Stimulated activated CD8-positive, alpha-beta memory T cell treated with anti-CD3 and anti-CD28 coated beads, Interleukin-12 subunit alpha, Interleukin-12 subunit beta, amount 100 ng/mL, for 24 hours (primary cell): ENCODE results near the gene TAF1C.
"Not testable (repeated sequence)": the region's sequence is repeated elsewhere in the genome, so short reads cannot be mapped to it uniquely, and the experiment has no call there.

ENCODE experiments used
- DNase-seq: peaks from one replicate; pipeline ENCODE4 v3.0.0-alpha.2; 2020; ENCODE audit errors: extremely low read depth

Gene TAF1C

DNA sequence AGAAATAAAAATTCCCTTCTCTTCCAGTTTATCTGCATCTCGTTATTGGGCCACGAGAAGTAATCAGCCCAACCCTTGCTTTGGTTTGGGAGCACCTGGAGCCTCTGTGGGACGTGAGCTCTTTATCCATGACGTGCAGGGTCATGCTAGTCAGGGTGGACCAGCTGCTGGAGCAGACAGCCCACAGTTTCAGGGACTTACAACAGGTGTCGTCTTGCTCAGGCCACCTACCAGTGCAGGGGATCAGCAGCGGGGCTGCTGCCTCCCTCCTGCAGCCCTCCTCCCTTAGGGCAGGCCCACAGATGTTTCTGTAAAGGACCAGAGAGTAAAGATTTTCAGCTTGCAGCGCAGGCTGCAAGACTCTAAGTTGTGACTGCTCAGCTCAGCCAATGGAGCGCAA, 21.0 kb upstream of the TAF1C start:
- no peak for DNase-seq

- DNase-seq, result no peak
These were observed 20.4 kb upstream of the TAF1C start for GRCh38 chr16:84207251-84207650.

DNA sequence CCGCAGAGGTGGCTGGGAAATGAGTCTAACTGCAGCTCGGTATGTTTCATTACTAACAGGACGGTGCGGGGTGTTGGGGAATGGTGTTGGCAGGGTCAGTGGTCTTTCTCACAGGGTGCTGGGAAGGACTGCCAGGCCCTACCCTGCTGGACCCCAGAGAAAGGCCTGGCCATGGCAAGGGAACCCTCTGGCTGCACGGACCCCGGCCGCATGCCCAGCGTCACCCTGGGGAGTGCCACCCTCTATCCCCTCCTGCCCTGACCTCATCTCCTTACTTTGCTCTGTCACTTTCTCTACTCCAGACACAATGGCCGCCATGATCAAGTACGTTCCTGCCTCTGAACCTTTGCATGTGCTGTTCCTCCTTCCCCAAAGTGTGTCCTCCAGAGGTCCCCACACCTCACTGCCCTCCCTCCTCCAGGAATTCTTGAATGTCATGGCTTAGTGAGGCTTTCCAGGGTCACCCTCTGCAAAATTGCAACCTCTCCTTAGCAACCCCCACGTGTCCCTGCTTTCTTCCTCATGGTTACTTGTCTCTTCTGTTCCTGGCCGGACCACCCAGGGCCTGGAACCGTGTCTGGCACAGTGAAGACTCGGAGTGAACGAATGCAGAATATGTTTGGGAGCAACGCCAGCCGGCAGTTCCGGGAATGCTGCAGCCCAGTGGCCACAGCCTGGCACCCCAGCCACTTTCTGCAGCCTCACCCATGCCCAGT, 19.3 kb upstream of the TAF1C start:
- DNase-seq, result no peak

GRCh38 chr16:84205123-84205522, 18.3 kb upstream of the TAF1C start:
- not testable (repeated sequence) for DNase-seq

- DNase-seq, result not testable (repeated sequence)
These were observed 17.7 kb upstream of the TAF1C start for GRCh38 chr16:84204551-84204950.

- DNase-seq, result no peak
These were observed 13.0 kb upstream of the TAF1C start for GRCh38 chr16:84199861-84200260.

GRCh38 chr16:84199097-84199496, 12.2 kb upstream of the TAF1C start:
- no peak for DNase-seq

DNA sequence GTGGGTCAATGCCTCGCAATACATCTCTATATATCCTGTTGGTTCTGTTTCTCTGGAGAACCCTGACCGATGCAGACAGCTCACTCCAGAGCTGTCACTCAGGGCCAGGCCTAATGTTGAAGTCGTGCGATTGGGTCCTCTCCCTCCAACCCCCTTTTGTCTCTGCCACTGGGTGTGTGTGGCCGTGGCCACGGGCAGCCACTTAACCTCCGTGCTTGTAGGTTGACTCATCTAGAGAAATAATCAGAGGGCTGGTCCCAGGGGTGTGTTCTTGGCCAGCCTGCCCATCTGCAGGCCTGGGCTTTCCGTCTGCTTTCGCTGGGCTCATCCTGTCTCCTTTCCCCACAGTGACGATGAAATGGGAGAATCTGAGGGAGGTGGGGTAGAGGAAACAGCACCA, 11.5 kb upstream of the TAF1C start:
- DNase-seq, result no peak

- no peak for DNase-seq
These were observed 10.7 kb upstream of the TAF1C start for GRCh38 chr16:84197466-84198128.

GRCh38 chr16:84196727-84197394, 10.0 kb upstream of the TAF1C start:
- no peak for DNase-seq

DNA sequence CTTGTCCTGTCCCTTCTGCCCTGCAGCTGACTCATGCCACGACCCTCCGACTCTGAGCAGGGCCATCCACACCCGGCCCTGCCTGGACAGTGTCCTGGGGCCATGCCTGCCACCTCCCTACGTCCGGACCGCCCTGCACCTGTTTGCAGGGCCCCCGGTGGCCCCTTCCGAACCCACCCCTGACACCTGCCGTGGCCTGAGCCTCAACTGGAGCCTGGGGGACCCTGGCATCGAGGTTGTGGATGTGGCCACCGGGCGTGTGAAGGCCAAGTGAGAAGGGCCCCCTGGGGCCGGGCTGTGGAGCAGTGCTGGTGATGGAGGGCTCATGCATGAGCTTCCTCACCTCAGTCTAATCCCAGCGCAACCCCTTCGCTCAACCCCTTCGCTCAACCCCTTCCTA, 9.2 kb upstream of the TAF1C start:
- no peak for DNase-seq

- no peak for DNase-seq
These were observed 8.6 kb upstream of the TAF1C start for GRCh38 chr16:84195201-84196093.

DNA sequence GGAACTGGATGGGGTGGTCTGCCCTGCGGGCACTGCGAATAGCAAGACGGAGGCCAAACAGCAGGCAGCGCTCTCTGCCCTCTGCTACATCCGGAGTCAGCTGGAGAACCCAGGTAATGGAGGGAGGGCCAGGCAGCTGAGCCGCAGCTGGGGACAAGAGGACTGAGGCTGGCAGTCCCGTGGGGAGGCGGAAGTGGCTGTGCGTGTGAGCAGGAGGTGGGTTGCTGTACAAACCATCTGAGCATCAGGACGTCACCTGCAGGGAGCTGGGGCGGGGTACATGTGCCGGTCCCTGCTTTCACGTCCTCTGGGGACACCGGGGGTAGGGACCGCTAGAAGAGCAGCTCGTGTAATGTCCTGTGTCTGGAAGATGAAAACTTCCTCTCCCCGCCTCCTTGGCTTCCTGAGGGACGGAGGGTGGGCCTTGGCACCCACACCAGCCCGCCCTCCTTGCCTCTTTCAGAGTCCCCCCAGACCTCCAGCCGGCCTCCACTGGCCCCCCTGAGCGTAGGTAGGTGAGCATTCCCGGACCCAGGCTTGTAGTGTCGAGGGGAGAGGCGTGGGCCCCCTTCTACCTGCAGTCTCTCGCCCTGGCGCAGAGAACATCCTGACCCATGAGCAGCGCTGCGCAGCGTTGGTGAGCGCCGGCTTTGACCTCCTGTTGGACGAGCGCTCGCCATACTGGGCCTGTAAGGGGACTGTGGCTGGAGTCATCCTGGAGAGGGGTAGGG, 7.8 kb upstream of the TAF1C start:
- no peak for DNase-seq

GRCh38 chr16:84194018-84194417, 7.2 kb upstream of the TAF1C start:
- no peak for DNase-seq

DNA sequence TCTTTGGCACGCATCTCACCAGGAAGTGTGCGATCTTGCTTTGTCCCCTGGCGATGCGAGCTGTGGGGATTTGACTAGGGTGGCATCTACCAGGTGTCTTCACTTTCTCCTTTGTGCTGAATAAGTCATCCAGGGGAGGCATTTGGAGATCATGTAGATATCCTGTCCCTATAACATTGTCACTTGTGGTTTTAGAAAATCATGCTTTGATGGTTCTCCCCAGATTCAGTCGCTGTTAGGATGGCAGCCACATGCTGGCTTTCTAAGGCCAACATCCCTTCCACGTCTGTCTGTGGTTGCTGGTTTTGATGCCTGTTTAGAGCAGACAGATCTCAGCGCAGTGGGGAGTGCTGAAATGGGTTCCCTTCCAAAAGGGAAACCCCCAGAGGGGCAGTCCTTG, 6.6 kb upstream of the TAF1C start:
- DNase-seq, result no peak

DNA sequence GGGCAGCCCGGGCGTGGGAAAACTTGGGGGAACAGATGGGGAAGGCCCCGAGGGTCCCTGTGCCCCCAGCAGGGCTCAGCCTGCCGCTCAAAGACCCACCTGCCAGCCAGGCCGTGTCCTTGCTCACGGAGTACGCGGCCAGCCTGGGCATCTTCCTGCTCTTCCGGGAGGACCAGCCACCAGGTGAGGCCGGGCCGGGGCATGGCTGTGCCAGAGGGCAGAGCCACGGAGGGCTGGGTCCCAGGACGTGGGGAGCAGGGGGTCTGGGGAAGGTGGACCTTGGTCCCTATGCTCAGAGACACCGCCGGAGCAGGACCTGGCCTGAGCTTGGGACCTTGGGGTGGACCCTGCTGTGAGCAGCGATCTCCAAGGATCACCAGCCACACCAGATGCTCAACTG, 4.6 kb upstream of the TAF1C start:
- no peak for DNase-seq

- DNase-seq, result no peak
These were observed 4.0 kb upstream of the TAF1C start, which contains the start of gene ADAD2 for GRCh38 chr16:84190731-84191388. ADAD2 (plus strand) TSS chr16:84191157; CDS start chr16:84191231, 74 bp downstream.

GRCh38 chr16:84184775-84185174, 2.1 kb downstream of the TAF1C start:
- DNase-seq, result no peak

- DNase-seq, result no peak
These were observed 2.8 kb downstream of the TAF1C start for GRCh38 chr16:84183911-84184591.

GRCh38 chr16:84183572-84183875, 3.3 kb downstream of the TAF1C start:
- no peak for DNase-seq
